Mesendoderm (in vitro differentiated cells): ENCODE results near the gene WNT2.

Experiments used
- DNase-seq: peaks from one replicate; pipeline ENCODE4 v3.0.0; 2013
- H2AK5ac ChIP-seq: 2 replicates; pipeline ENCODE4 v1.6.1; 2013; ENCODE audit warnings: low read length, inconsistent platforms
- H2BK120ac ChIP-seq: 2 replicates; pipeline ENCODE4 v1.6.1; 2013; ENCODE audit warnings: low read depth, mild to moderate bottlenecking, low read length, moderate library complexity, mixed read lengths
- H2BK15ac ChIP-seq: replicated peaks from 2 replicates; pipeline ENCODE4 v1.6.1; 2013; ENCODE audit warnings: low read depth, mild to moderate bottlenecking, moderate library complexity
- H2BK5ac ChIP-seq: 2 replicates; pipeline ENCODE4 v1.6.1; 2013; ENCODE audit warnings: low read length, inconsistent platforms
- H3K18ac ChIP-seq: 2 replicates; pipeline ENCODE4 v1.6.1; 2013; ENCODE audit warnings: mild to moderate bottlenecking, low read length, mixed read lengths
- H3K23ac ChIP-seq: one replicate; pipeline ENCODE4 v1.6.1; 2013; ENCODE audit warnings: low read length
- H3K27ac ChIP-seq: 2 replicates; pipeline ENCODE4 v1.5.1; 2013; ENCODE audit warnings: low read depth, mild to moderate bottlenecking, inconsistent platforms, low read length, moderate library complexity
- H3K27me3 ChIP-seq: 2 replicates; pipeline ENCODE4 v1.6.1; 2013; ENCODE audit warnings: low read length, control low read depth, mild to moderate bottlenecking, inconsistent platforms; ENCODE audit not compliant: insufficient read depth, poor library complexity
- H3K36me3 ChIP-seq: 2 replicates; pipeline ENCODE4 v1.6.1; 2013; ENCODE audit warnings: low read length, inconsistent platforms; ENCODE audit not compliant: control insufficient read depth, insufficient read depth
- H3K4ac ChIP-seq: one replicate; pipeline ENCODE4 v1.6.1; 2013; ENCODE audit warnings: low read depth, mild to moderate bottlenecking, low read length, moderate library complexity
- H3K4me1 ChIP-seq: 2 replicates; pipeline ENCODE4 v1.6.1; 2013; ENCODE audit warnings: low read depth, low read length, inconsistent platforms; ENCODE audit not compliant: control insufficient read depth
- H3K4me2 ChIP-seq: 2 replicates; pipeline ENCODE4 v1.6.1; 2013; ENCODE audit warnings: low read length
- H3K4me3 ChIP-seq: 2 replicates; pipeline ENCODE4 v1.5.1; 2013; ENCODE audit warnings: mild to moderate bottlenecking, low read length
- H3K56ac ChIP-seq: one replicate; pipeline ENCODE4 v1.6.1; 2013; ENCODE audit warnings: low read length
- H3K79me1 ChIP-seq: 2 replicates; pipeline ENCODE4 v1.6.1; 2013; ENCODE audit warnings: low read length, inconsistent platforms
- H3K79me2 ChIP-seq: 2 replicates; pipeline ENCODE4 v1.6.1; 2013; ENCODE audit warnings: mild to moderate bottlenecking, low read length; ENCODE audit not compliant: control insufficient read depth, insufficient read depth
- H3K9ac ChIP-seq: 2 replicates; pipeline ENCODE4 v1.6.1; 2013; ENCODE audit warnings: low read length, inconsistent platforms
- H4K5ac ChIP-seq: one replicate; pipeline ENCODE4 v1.6.1; 2013; ENCODE audit warnings: low read length
- H4K8ac ChIP-seq: one replicate; pipeline ENCODE4 v1.6.1; 2013; ENCODE audit warnings: low read depth, mild to moderate bottlenecking, control low read depth, low read length, moderate library complexity
- WGBS: extraction: QIAGEN DNeasy Blood & Tissue Kit; methylation state at CpG from one replicate; pipeline ENCODE4 v1.1.7; 2013; ENCODE audit warnings: low lambda C conversion rate, missing lambda C conversion rate; ENCODE audit not compliant: insufficient coverage; ENCODE audit errors: extremely low coverage; 5-methylcytosine and 5-hydroxymethylcytosine counted together

The WNT2 gene

GRCh38 chr7:117349570-117349969 lies 26.7 kb upstream of the WNT2 start:
- no peaks in the 10 kb centered on the region for H3K4me1 ChIP-seq
- no peak overlapping the region for H2BK15ac ChIP-seq
- H3K4ac ChIP-seq = no peak overlapping the region
- H3K18ac ChIP-seq = no peak overlapping the region
- DNase-seq = peak; percentile 38
- H3K23ac ChIP-seq = no peak overlapping the region
- no peak overlapping the region for H4K5ac ChIP-seq
- no peak overlapping the region for H2BK5ac ChIP-seq
- H3K56ac ChIP-seq = no peak overlapping the region
- H2AK5ac ChIP-seq = no peak overlapping the region
- H3K27ac ChIP-seq = no peak overlapping the region
- H4K8ac ChIP-seq = no peak overlapping the region
- H3K27me3 ChIP-seq = no peaks in the 10 kb centered on the region
- no CpG with 5 or more reads among the region's 2 CpGs for WGBS
- no peak overlapping the region for H2BK120ac ChIP-seq
- no peak overlapping the region for H3K4me2 ChIP-seq
- H3K79me1 ChIP-seq = no peaks in the 10 kb centered on the region
- H3K9ac ChIP-seq = no peak overlapping the region
- H3K4me3 ChIP-seq = no peak overlapping the region
- no peaks in the 10 kb centered on the region for H3K36me3 ChIP-seq
- no peaks in the 10 kb centered on the region for H3K79me2 ChIP-seq

- WGBS = no CpG with 5 or more reads among the region's 7 CpGs
- Histone ChIP-seq H2BK5ac (no peak overlapping the region), H2BK15ac (no peak overlapping the region), H3K79me1 (no peaks in the 10 kb centered on the region), H2AK5ac (no peak overlapping the region), H3K27ac (no peak overlapping the region), H3K4me2 (no peak overlapping the region), H3K4me3 (no peak overlapping the region), H3K56ac (no peak overlapping the region), H3K79me2 (no peaks in the 10 kb centered on the region), H3K4ac (no peak overlapping the region), H3K4me1 (no peaks in the 10 kb centered on the region), H3K27me3 (no peaks in the 10 kb centered on the region), H3K9ac (no peak overlapping the region), H3K36me3 (no peaks in the 10 kb centered on the region), H3K23ac (no peak overlapping the region), H4K5ac (no peak overlapping the region), H4K8ac (no peak overlapping the region), H3K18ac (no peak overlapping the region), H2BK120ac (no peak overlapping the region)
- DNase-seq = no peak
Measured at GRCh38 chr7:117347962-117348672, 25.3 kb upstream of the WNT2 start.

GRCh38 chr7:117347480-117347879 lies 24.6 kb upstream of the WNT2 start:
- H3K4me2 ChIP-seq = no peak overlapping the region
- H3K4ac ChIP-seq = no peak overlapping the region
- no peak overlapping the region for H2BK15ac ChIP-seq
- no peaks in the 10 kb centered on the region for H3K4me1 ChIP-seq
- no peaks in the 10 kb centered on the region for H3K79me2 ChIP-seq
- H3K23ac ChIP-seq = no peak overlapping the region
- H3K9ac ChIP-seq = no peak overlapping the region
- no peaks in the 10 kb centered on the region for H3K79me1 ChIP-seq
- H2BK5ac ChIP-seq = no peak overlapping the region
- H3K36me3 ChIP-seq = no peaks in the 10 kb centered on the region
- no peak overlapping the region for H3K27ac ChIP-seq
- no peak overlapping the region for H4K8ac ChIP-seq
- no peak overlapping the region for H2BK120ac ChIP-seq
- no peak overlapping the region for H2AK5ac ChIP-seq
- H4K5ac ChIP-seq = no peak overlapping the region
- no peak for DNase-seq
- H3K27me3 ChIP-seq = no peaks in the 10 kb centered on the region
- H3K56ac ChIP-seq = no peak overlapping the region
- H3K18ac ChIP-seq = no peak overlapping the region
- H3K4me3 ChIP-seq = no peak overlapping the region
- no CpG with 5 or more reads among the region's 6 CpGs for WGBS

GRCh38 chr7:117346161-117346560 lies 23.3 kb upstream of the WNT2 start:
- DNase-seq = no peak
- no peak overlapping the region for H3K27ac ChIP-seq

GRCh38 chr7:117338020-117338419 lies 15.2 kb upstream of the WNT2 start:
- Histone ChIP-seq H2AK5ac (no peak overlapping the region), H2BK15ac (no peak overlapping the region), H4K8ac (no peak overlapping the region), H3K79me1 (no peaks in the 10 kb centered on the region), H3K56ac (no peak overlapping the region), H2BK5ac (no peak overlapping the region), H3K36me3 (no peaks in the 10 kb centered on the region), H3K23ac (no peak overlapping the region), H3K9ac (no peak overlapping the region), H3K4me2 (no peak overlapping the region), H3K4me1 (no peaks in the 10 kb centered on the region), H3K18ac (no peak overlapping the region), H3K27ac (no peak overlapping the region), H4K5ac (no peak overlapping the region), H2BK120ac (no peak overlapping the region), H3K4ac (no peak overlapping the region), H3K27me3 (no peaks in the 10 kb centered on the region), H3K4me3 (no peak overlapping the region), H3K79me2 (no peaks in the 10 kb centered on the region)
- DNase-seq = no peak
- WGBS = no CpG with 5 or more reads among the region's 1 CpG

More at GRCh38 chr7:117346161-117346560, 23.3 kb upstream of the WNT2 start:
- no peaks in the 10 kb centered on the region for H3K36me3 ChIP-seq
- no peaks in the 10 kb centered on the region for H3K79me1 ChIP-seq
- H3K4me3 ChIP-seq = no peak overlapping the region
- H2BK120ac ChIP-seq = no peak overlapping the region
- no peak overlapping the region for H4K5ac ChIP-seq
- H3K4me1 ChIP-seq = no peaks in the 10 kb centered on the region
- H3K79me2 ChIP-seq = no peaks in the 10 kb centered on the region
- H3K27me3 ChIP-seq = no peaks in the 10 kb centered on the region
- H3K23ac ChIP-seq = no peak overlapping the region
- H2BK5ac ChIP-seq = no peak overlapping the region
- no peak overlapping the region for H3K56ac ChIP-seq
- no peak overlapping the region for H3K4me2 ChIP-seq
- H3K18ac ChIP-seq = no peak overlapping the region
- no peak overlapping the region for H4K8ac ChIP-seq
- H3K9ac ChIP-seq = no peak overlapping the region
- H2AK5ac ChIP-seq = no peak overlapping the region
- H2BK15ac ChIP-seq = no peak overlapping the region
- H3K4ac ChIP-seq = no peak overlapping the region

GRCh38 chr7:117333168-117333567 lies 10.3 kb upstream of the WNT2 start:
- Histone ChIP-seq H4K8ac (no peak overlapping the region), H3K27ac (no peak overlapping the region), H2BK15ac (no peak overlapping the region), H3K4ac (no peak overlapping the region), H3K4me1 (no peaks in the 10 kb centered on the region), H3K23ac (no peak overlapping the region), H3K18ac (no peak overlapping the region), H3K27me3 (no peaks in the 10 kb centered on the region), H3K9ac (no peak overlapping the region), H3K79me1 (no peaks in the 10 kb centered on the region), H3K4me2 (no peak overlapping the region), H3K56ac (no peak overlapping the region), H3K36me3 (no peaks in the 10 kb centered on the region), H3K4me3 (no peak overlapping the region), H3K79me2 (no peaks in the 10 kb centered on the region), H2BK5ac (no peak overlapping the region), H2AK5ac (no peak overlapping the region), H4K5ac (no peak overlapping the region), H2BK120ac (no peak overlapping the region)
- no peak for DNase-seq
